K562 (cell line): ENCODE results near the gene IQSEC3. TPM values are rescaled to one million over a fixed set of nuclear protein-coding genes. Genes with fewer than 3 reads are reported as not detected.
"Not testable (repeated sequence)": the region's sequence is repeated elsewhere in the genome, so short reads cannot be mapped to it uniquely, and the experiment has no call there.

ENCODE experiments used
- ATAC-seq: fragments of 200-7000 bp; cut with Tn5 transposase; 3 replicates; pipeline ENCODE4 v1.9.1; 2020; ENCODE audit warnings: moderate library complexity
- BruUV-seq: library from RNA; stranded (reverse); fragments of 400-500 nt; replicated peaks from 2 replicates; lab custom pipeline; 2021; lab: Mats Ljungman, UMichigan
- CTCF ChIA-PET: fragments of 300-600 bp; formaldehyde crosslinking; extraction: SDS; loops from one replicate; lab custom pipeline; 2021; ENCODE audit warnings: low intra/inter-chr PET ratio; lab: Yijun Ruan, JAX
- POLR2A ChIA-PET: fragments of 300-600, 350-650 bp; sonication (Branson Sonifier 250); formaldehyde crosslinking; extraction: SDS; loops from one replicate; lab custom pipeline; 2021; ENCODE audit warnings: antibody characterized with exemption, inconsistent platforms; lab: Yijun Ruan, JAX
- DNase-seq, 4 experiments: peaks; one replicate each; pipeline versions ENCODE4 v3.0.0 to v3.0.0-alpha.2; 2011 to 2018; ENCODE audit warnings: low spot score in 3 of 4, mixed read lengths in 3 of 4; ENCODE audit errors: extremely low read depth in 1 of 4
- FAIRE-seq: peaks from 2 replicates; lab custom pipeline; 2011; peaks lifted over from hg19 to GRCh38; lab: Jason Lieb, UNC
- H2AFZ ChIP-seq: 2 replicates; pipeline ENCODE4 v1.6.0; 2011; ENCODE audit warnings: low read depth, low read length, control low read depth, inconsistent platforms
- H3K27ac ChIP-seq: fragments of 200-600 bp; 3 replicates; pipeline ENCODE4 v1.8.0; 2011; ENCODE audit warnings: low read depth, mild to moderate bottlenecking, control low read depth, inconsistent platforms, low read length, moderate library complexity, mixed read lengths; ENCODE audit errors: extremely low read depth
- H3K27me3 ChIP-seq, 2 experiments: fragments of 300-600 bp in 1 of 2; 2 replicates in 1 of 2; 3 replicates in 1 of 2; pipeline versions ENCODE4 v1.6.0 to v1.8.0; 2011; ENCODE audit warnings: inconsistent platforms in 2 of 2, low read length in 2 of 2, mild to moderate bottlenecking in 1 of 2, mixed read lengths in 1 of 2, moderate library complexity in 1 of 2; ENCODE audit not compliant: control insufficient read depth in 2 of 2, insufficient read depth in 2 of 2
- H3K36me3 ChIP-seq: fragments of 300-600 bp; 3 replicates; pipeline ENCODE4 v1.8.0; 2011; ENCODE audit warnings: mild to moderate bottlenecking, low read length, inconsistent platforms; ENCODE audit not compliant: control insufficient read depth, insufficient read depth
- H3K4me1 ChIP-seq, 2 experiments: fragments of 200-600 bp in 1 of 2; replicated peaks in 1 of 2; 2 replicates in 1 of 2; 3 replicates in 1 of 2; pipeline versions ENCODE4 v1.5.1 to v1.8.0; 2011; ENCODE audit warnings: inconsistent platforms in 2 of 2, low read length in 2 of 2, mild to moderate bottlenecking in 1 of 2, mixed read lengths in 1 of 2, moderate library complexity in 1 of 2; ENCODE audit not compliant: control insufficient read depth in 2 of 2, insufficient read depth in 2 of 2
- H3K4me2 ChIP-seq: 2 replicates; pipeline ENCODE4 v1.6.1; 2011; ENCODE audit warnings: low read length, control low read depth, inconsistent platforms, mixed read lengths; ENCODE audit not compliant: insufficient read depth
- H3K4me3 ChIP-seq: fragments of 200-600 bp; sonication (generic), shearing (Covaris generic); 2 replicates; pipeline ENCODE4 v1.5.1; 2016; ENCODE audit warnings: control low read depth, inconsistent platforms
- H3K79me2 ChIP-seq: fragments of 200-600 bp; 3 replicates; pipeline ENCODE4 v1.8.0; 2011; ENCODE audit warnings: low read length, inconsistent platforms; ENCODE audit not compliant: control insufficient read depth, insufficient read depth
- H3K9ac ChIP-seq, 2 experiments: 2 replicates each; pipeline versions ENCODE4 v1.6.0 to v1.6.1; 2011; ENCODE audit warnings: low read depth in 2 of 2, low read length in 2 of 2, control low read depth in 1 of 2, inconsistent platforms in 1 of 2, mild to moderate bottlenecking in 1 of 2, mixed read lengths in 1 of 2; ENCODE audit not compliant: insufficient read depth in 1 of 2
- H3K9me1 ChIP-seq: one replicate; pipeline ENCODE4 v1.6.0; 2011; ENCODE audit warnings: inconsistent platforms, mild to moderate bottlenecking, low read length, moderate library complexity; ENCODE audit not compliant: control insufficient read depth, insufficient read depth
- H3K9me3 ChIP-seq: replicated peaks from 2 replicates; pipeline ENCODE4 v1.5.1; 2011; ENCODE audit warnings: low read depth, low read length, inconsistent platforms; ENCODE audit not compliant: control insufficient read depth, insufficient read depth
- H4K20me1 ChIP-seq: replicated peaks from 2 replicates; pipeline ENCODE4 v1.6.1; 2011; ENCODE audit warnings: low read length, inconsistent platforms, mixed read lengths; ENCODE audit not compliant: control insufficient read depth, insufficient read depth
- MITF ChIP-seq: IDR thresholded peaks from 2 replicates; pipeline ENCODE4 v1.6.1; 2014; ENCODE audit warnings: antibody characterized with exemption
- TBL1XR1 ChIP-seq, 2 experiments: IDR thresholded peaks; 2 replicates each; pipeline ENCODE4 v1.6.1; 2012; ENCODE audit warnings: improper control_type of control experiment in 2 of 2, low read length in 2 of 2, mild to moderate bottlenecking in 1 of 2
- ZNF512 ChIP-seq: IDR thresholded peaks from 2 replicates; pipeline ENCODE4 v1.6.1; 2016; ENCODE audit warnings: missing genetic modification characterization, missing compliant biosample characterization
- WGBS: fragments of 100-300 bp; shearing (Covaris generic); methylation state at CpG from one replicate; pipeline ENCODE4 v1.1.6; 2016; ENCODE audit warnings: low coverage, mixed read lengths; ENCODE audit not compliant: insufficient coverage; ENCODE audit errors: missing lambda C conversion rate; 5-methylcytosine and 5-hydroxymethylcytosine counted together
- in situ Hi-C: fragments of 300-500 bp; cut with MboI; formaldehyde crosslinking; loops from 4 replicates; pipeline ENCODE4 v1.15.0; 2018; ENCODE audit warnings: inconsistent platforms, mixed read lengths
- intact Hi-C: fragments of 100-400 bp; cut with micrococcal nuclease; formaldehyde crosslinking; loops from 2 replicates; pipeline ENCODE4 v1.14.2; 2022
- polyA plus RNA-seq, 8 experiments: library from polyadenylated mRNA; depleted of rRNA in 4 of 8; stranded (reverse) in 5 of 8; unstranded in 3 of 8; fragments of >200 nt; fragmentation: Nextera tagmentation in 2 of 8; fragmentation: Illumina TruSeq in 1 of 8; extraction: Ambion mirVana in 2 of 8; extraction: Trizol in 1 of 8; gene quantifications; 2 replicates each; pipeline versions ENCODE4 v1.2.1 to v1.2.3, GENCODE V29; 2011 to 2014; ENCODE audit warnings: inconsistent platforms in 1 of 8, missing spikeins in 1 of 8
- total RNA-seq, 7 experiments: library from RNA; depleted of rRNA in 6 of 7; stranded (reverse); fragments of >200 nt in 6 of 7; fragmentation: Illumina TruSeq in 2 of 7; extraction: Trizol in 2 of 7; gene quantifications; 2 replicates each; pipeline versions ENCODE4 v1.2.1 to v1.2.3, GENCODE V29; 2011 to 2021; ENCODE audit warnings: low replicate concordance in 1 of 7

IQSEC3 gene
- total and polyA plus RNA-seq, 9 of the 15 experiments (the other 6 are each of a cell fraction or from before 2014, with no cell fraction given): under 0.01 to 0.25 (median 0.08) TPM; not detected in 3

- peak in 2 of 4 experiments; percentile 2 to 4 for DNase-seq
- Histone ChIP-seq H3K4me3 (no peak overlapping the region), H3K9me3 (no peaks in the 10 kb centered on the region), H3K27ac (no peak overlapping the region), H3K9me1 (peaks cover 4% of the 10 kb centered on the region), H3K79me2 (no peaks in the 10 kb centered on the region), H3K4me2 (no peak overlapping the region), H3K9ac (no peak overlapping the region; a peak in 1 of 4 replicates), H3K27me3 (no peaks in the 10 kb centered on the region), H3K4me1 (no peaks in the 10 kb centered on the region; a peak in 1 of 5 replicates), H4K20me1 (no peaks in the 10 kb centered on the region), H2AFZ (no peak overlapping the region)
- intact Hi-C loops (no loop called here), in situ Hi-C loops (no loop called here)
- ChIA-PET POLR2A (no interaction called here), CTCF (no interaction called here)
- FAIRE-seq: no peak
- BruUV-seq: no TSS peak
- WGBS: 59% methylated on average over 12 of the region's 12 CpGs
- TF ChIP-seq TBL1XR1 (IDR thresholded peaks at IDR 0.05; ENCODE audit: low read length in 2 of 2) (0 out of 4 replicates have a peak, but pooled peaks of 1 of the 2 experiments have one; percentile 54), MITF (no peak), ZNF512 (tag) (0 out of 2 replicates have a peak, but pooled peaks have one; percentile 22)
- TF ChIP-seq, all 486 proteins: peak for 2
- ATAC-seq: no peak; the same call in 2 of the 3 replicates
- peaks cover 12% of the 10 kb centered on the region; the same call in 2 of the 3 replicates for H3K36me3 ChIP-seq
Measured at GRCh38 chr12:22530-23201, 43.9 kb upstream of the IQSEC3 start.

GRCh38 chr12:27904-28303 lies 38.7 kb upstream of the IQSEC3 start:
- DNase-seq, in situ Hi-C loops, BruUV-seq, H3K9me1 ChIP-seq, H3K27ac ChIP-seq, H3K27me3 ChIP-seq, intact Hi-C loops, FAIRE-seq, H3K9me3 ChIP-seq, CTCF ChIA-PET, H3K36me3 ChIP-seq, H3K4me1 ChIP-seq, H3K4me3 ChIP-seq, POLR2A ChIA-PET, H4K20me1 ChIP-seq, ATAC-seq, H2AFZ ChIP-seq, H3K4me2 ChIP-seq, H3K9ac ChIP-seq, H3K79me2 ChIP-seq: not testable (repeated sequence)
- WGBS: no CpG with 5 or more reads among the region's 5 CpGs

- H3K9me3 ChIP-seq, CTCF ChIA-PET, in situ Hi-C loops, H3K36me3 ChIP-seq, POLR2A ChIA-PET, H3K27me3 ChIP-seq, H3K9me1 ChIP-seq, H3K4me2 ChIP-seq, H3K4me3 ChIP-seq, DNase-seq, H3K9ac ChIP-seq, intact Hi-C loops, FAIRE-seq, H4K20me1 ChIP-seq, H3K79me2 ChIP-seq, H2AFZ ChIP-seq, ATAC-seq, H3K27ac ChIP-seq: not testable (repeated sequence)
- TSS peak; percentile 80 for BruUV-seq
- WGBS: 73% methylated on average over 5 of the region's 9 CpGs
- peaks cover 4 to 16% of the 10 kb centered on the region in 2 experiments; a peak in 3 of 5 replicates for H3K4me1 ChIP-seq
Measured at GRCh38 chr12:38775-39174, 27.8 kb upstream of the IQSEC3 start.
